Peyer's patch (tissue), 4 donors: ENCODE data around the gene IRF8. TPM values are rescaled to one million over a fixed set of nuclear protein-coding genes. Genes with fewer than 3 reads are reported as not detected.

Experiments used
- DNase-seq, 3 donors: peaks; one replicate each; pipeline ENCODE4 v3.0.0-alpha.2; 2017 to 2019
- H3K27ac ChIP-seq, 4 donors: fragments of 200-600 bp; sonication (generic); one replicate each; pipeline ENCODE4 v1.5.1; 2016 to 2019
- H3K27me3 ChIP-seq, 2 donors: fragments of 200-600 bp; sonication (generic); one replicate each; pipeline ENCODE4 v1.5.1; 2019
- H3K36me3 ChIP-seq, 3 donors: fragments of 200-600 bp; sonication (generic); one replicate each; pipeline ENCODE4 v1.5.1; 2016 to 2019
- H3K4me1 ChIP-seq, 4 donors: fragments of 200-600 bp; sonication (generic); one replicate each; pipeline ENCODE4 v1.5.1; 2016 to 2019
- H3K4me3 ChIP-seq, 4 donors: fragments of 200-600 bp; sonication (generic); 1 replicate in 3 of 4; 2 replicates in 1 of 4; pipeline ENCODE4 v1.5.1; 2016 to 2019; ENCODE audit warnings: mild to moderate bottlenecking in 1 of 4
- H3K9me3 ChIP-seq, 4 donors: fragments of 200-600 bp; sonication (generic); one replicate each; pipeline ENCODE4 v1.5.1; 2016 to 2019; ENCODE audit warnings: mild to moderate bottlenecking in 1 of 4
- CTCF ChIP-seq, 6 experiments: fragments of 450-650 bp in 4 of 6; fragments of 200-600 bp in 2 of 6; sonication (generic) in 1 of 6; IDR thresholded peaks; one replicate each; pipeline ENCODE4 v1.5.1; 2017 to 2019; ENCODE audit warnings: antibody characterized with exemption in 6 of 6, mild to moderate bottlenecking in 3 of 6, moderate library complexity in 1 of 6
- POLR2A ChIP-seq, 2 donors: fragments of 450-650 bp; IDR thresholded peaks; one replicate each; pipeline ENCODE4 v1.5.1; 2017; ENCODE audit warnings: antibody characterized with exemption in 2 of 2, mild to moderate bottlenecking in 2 of 2, moderate library complexity in 2 of 2
- total RNA-seq, 4 donors: library from RNA; depleted of rRNA; stranded (reverse); fragments of >200 nt; gene quantifications; one replicate each; pipeline ENCODE4 v1.1.0, GENCODE V29; 2016

Gene IRF8
- total RNA-seq, 4 donors from 2014 or later: 39.8 to 191 (median 93.2) TPM

- Histone ChIP-seq H3K27me3 (no peaks in the 10 kb centered on the region), H3K4me1 (no peaks in the 10 kb centered on the region), H3K9me3 (no peaks in the 10 kb centered on the region), H3K4me3 (no peak overlapping the region), H3K27ac (no peak overlapping the region), H3K36me3 (no peaks in the 10 kb centered on the region)
- TF ChIP-seq POLR2A (IDR thresholded peaks at IDR 0.05): no peak
- no peak for TF ChIP-seq CTCF (IDR thresholded peaks at IDR 0.05)
- DNase-seq: peak in 1 of 3 donors; percentile 41
Measured at GRCh38 chr16:85878875-85879274, 20.1 kb upstream of the IRF8 start.

DNA sequence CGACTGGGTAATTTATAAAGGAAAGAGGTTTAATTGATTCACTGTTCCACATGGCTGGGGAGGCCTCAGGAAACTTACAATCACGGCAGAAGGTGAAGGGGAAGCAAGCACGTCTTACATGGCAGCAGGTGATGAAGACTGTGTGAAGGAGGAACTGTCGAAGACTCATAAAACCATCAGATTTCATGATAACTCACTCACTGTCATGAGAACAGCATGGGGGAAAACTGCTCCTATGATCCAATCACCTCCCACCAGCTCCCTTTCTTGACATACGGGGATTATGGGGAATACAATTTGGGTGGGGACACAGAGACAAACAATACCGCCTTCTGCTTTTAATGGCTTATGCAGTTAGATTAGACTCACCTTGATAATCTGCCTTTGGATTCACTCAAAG, 19.4 kb upstream of the IRF8 start:
- Histone ChIP-seq H3K27me3 (no peaks in the 10 kb centered on the region), H3K4me3 (no peak overlapping the region), H3K9me3 (no peaks in the 10 kb centered on the region), H3K4me1 (no peaks in the 10 kb centered on the region), H3K36me3 (no peaks in the 10 kb centered on the region), H3K27ac (no peak overlapping the region)
- TF ChIP-seq CTCF (IDR thresholded peaks at IDR 0.05): no peak
- no peak for TF ChIP-seq POLR2A (IDR thresholded peaks at IDR 0.05)
- no peak for DNase-seq

DNA sequence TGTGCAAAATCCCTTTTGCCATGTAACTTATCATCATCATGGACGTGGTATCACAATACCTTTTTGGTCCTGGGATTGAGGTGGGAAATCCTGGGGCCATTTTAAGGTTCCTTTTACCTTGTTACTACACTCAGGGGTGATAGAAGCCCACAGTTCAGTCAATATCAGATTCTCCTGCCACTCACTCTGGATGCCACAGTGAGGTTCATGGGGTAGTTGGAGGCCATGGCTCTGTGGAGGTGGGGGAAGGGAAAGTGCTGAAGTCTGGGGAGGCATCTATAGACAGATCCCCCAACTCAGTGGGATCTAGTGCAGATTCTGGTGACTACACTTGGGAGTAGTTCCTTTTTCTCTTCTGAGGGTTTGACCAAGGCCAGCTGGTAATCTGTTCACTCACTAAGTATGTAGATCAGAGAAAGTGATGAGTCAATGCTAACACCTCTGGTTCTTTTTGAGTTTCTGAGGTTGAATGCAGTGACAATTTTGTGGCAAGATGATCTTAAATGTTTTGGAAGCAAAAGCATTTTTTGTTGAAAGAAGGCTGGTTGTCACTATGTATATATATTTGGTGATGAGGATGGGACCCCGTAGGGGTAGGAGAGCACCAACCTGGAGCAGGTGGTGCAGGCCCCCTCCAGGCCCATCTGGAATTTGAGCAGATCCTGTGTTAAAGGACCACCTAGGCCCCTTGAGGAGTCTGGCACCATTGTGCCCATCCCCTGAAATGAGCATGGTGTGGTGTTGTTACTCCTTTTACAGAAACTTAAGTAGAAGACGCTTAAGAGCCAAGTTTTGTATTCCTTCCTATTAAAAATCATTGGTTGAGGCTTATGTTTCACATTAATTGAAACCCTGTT, 18.8 kb upstream of the IRF8 start:
- H3K9me3 ChIP-seq: no peaks in the 10 kb centered on the region
- no peak overlapping the region for H3K27ac ChIP-seq
- no peaks in the 10 kb centered on the region for H3K36me3 ChIP-seq
- no peaks in the 10 kb centered on the region for H3K4me1 ChIP-seq
- TF ChIP-seq CTCF (IDR thresholded peaks at IDR 0.05) (no peak), POLR2A (IDR thresholded peaks at IDR 0.05) (no peak)
- H3K27me3 ChIP-seq: no peaks in the 10 kb centered on the region
- DNase-seq: no peak
- no peak overlapping the region for H3K4me3 ChIP-seq

DNA sequence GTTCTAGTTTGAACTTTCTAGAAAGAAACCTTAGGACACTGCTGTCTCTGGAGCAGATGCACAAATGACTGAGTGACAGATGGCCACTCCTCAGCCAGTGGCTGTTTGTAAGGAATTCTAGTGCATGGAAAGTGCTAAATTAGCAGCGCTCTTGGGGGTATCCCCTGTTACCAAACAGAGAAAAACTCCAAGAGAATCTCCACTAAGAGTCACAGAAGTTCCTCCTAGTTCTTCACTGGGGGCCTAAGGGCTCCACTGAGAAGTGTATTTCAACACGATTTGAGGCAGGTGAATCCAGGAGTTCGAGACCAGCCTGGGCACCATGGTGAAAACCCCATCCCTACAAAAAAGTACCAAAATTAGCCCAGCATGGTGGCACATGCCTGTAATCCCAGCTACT, 18.1 kb upstream of the IRF8 start:
- H3K27ac ChIP-seq: no peak overlapping the region
- H3K9me3 ChIP-seq: no peaks in the 10 kb centered on the region
- no peak for DNase-seq
- TF ChIP-seq CTCF (IDR thresholded peaks at IDR 0.05) (no peak), POLR2A (IDR thresholded peaks at IDR 0.05) (no peak)
- H3K36me3 ChIP-seq: no peaks in the 10 kb centered on the region
- H3K4me3 ChIP-seq: no peak overlapping the region
- H3K4me1 ChIP-seq: no peaks in the 10 kb centered on the region
- no peaks in the 10 kb centered on the region for H3K27me3 ChIP-seq

DNA sequence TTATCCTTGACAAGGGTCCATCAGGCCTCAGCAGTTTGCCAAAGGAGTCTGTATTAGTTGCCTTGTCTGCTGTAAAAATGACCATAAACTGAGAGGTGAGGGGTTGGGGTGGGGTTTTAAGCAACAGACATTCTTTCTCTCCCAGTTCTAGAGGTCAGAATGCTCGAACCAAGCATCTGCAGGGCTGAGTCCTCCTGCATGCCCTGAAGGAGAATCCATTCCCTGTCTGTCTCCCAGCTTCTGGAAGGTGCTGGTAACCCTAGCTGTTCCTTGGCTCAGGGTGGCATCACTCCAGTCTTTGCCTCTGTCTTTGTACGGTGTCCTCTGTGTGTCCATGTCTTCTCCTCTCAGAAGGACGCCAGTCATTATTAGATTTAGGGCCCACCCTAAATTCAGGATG, 17.5 kb upstream of the IRF8 start:
- Histone ChIP-seq H3K4me3 (no peak overlapping the region), H3K4me1 (no peaks in the 10 kb centered on the region), H3K27me3 (no peaks in the 10 kb centered on the region), H3K27ac (no peak overlapping the region), H3K9me3 (no peaks in the 10 kb centered on the region), H3K36me3 (no peaks in the 10 kb centered on the region)
- no peak for TF ChIP-seq POLR2A (IDR thresholded peaks at IDR 0.05)
- DNase-seq: no peak

- H3K27ac ChIP-seq: no peak overlapping the region
- TF ChIP-seq CTCF (IDR thresholded peaks at IDR 0.05) (no peak), POLR2A (IDR thresholded peaks at IDR 0.05) (no peak)
- no peak overlapping the region for H3K4me3 ChIP-seq
- DNase-seq: peak in 1 of 3 donors; percentile 37
- H3K4me1 ChIP-seq: no peaks in the 10 kb centered on the region
- no peaks in the 10 kb centered on the region for H3K27me3 ChIP-seq
- H3K36me3 ChIP-seq: no peaks in the 10 kb centered on the region
- no peaks in the 10 kb centered on the region for H3K9me3 ChIP-seq
Measured at GRCh38 chr16:85882181-85882810, 16.7 kb upstream of the IRF8 start.
